Activated T-cell treated with anti-CD3 and anti-CD28 coated beads for 24 hours (primary cell): ENCODE measurements around the gene SFMBT1.

Source experiments
- DNase-seq: peaks from one replicate; pipeline ENCODE4 v3.0.0-alpha.2; 2020; ENCODE audit warnings: low read depth

Gene SFMBT1

GRCh38 chr3:52998771-52999513, 46.9 kb downstream of the SFMBT1 start:
- no peak for DNase-seq

- DNase-seq = no peak
Measured at GRCh38 chr3:52990637-52991036, 55.2 kb downstream of the SFMBT1 start.

GRCh38 chr3:52986938-52987337, 58.9 kb downstream of the SFMBT1 start:
- no peak for DNase-seq

GRCh38 chr3:52986049-52986448, 59.8 kb downstream of the SFMBT1 start:
- no peak for DNase-seq

GRCh38 chr3:52983828-52984227, 62.0 kb downstream of the SFMBT1 start:
- DNase-seq = no peak

GRCh38 chr3:52983336-52983807, 62.5 kb downstream of the SFMBT1 start:
- DNase-seq = peak; percentile 59

GRCh38 chr3:52982839-52983238, 63.0 kb downstream of the SFMBT1 start:
- no peak for DNase-seq

GRCh38 chr3:52979190-52979983, 66.5 kb downstream of the SFMBT1 start:
- DNase-seq = no peak

- no peak for DNase-seq
Measured at GRCh38 chr3:52978109-52978754, 67.6 kb downstream of the SFMBT1 start.

GRCh38 chr3:52973806-52974205, 72.1 kb downstream of the SFMBT1 start:
- DNase-seq = no peak

GRCh38 chr3:52971895-52972294, 74.0 kb downstream of the SFMBT1 start:
- no peak for DNase-seq

GRCh38 chr3:52967398-52967797, 78.5 kb downstream of the SFMBT1 start:
- DNase-seq = no peak

GRCh38 chr3:52962160-52962559, 83.7 kb downstream of the SFMBT1 start:
- no peak for DNase-seq

GRCh38 chr3:52959773-52960172, 86.1 kb downstream of the SFMBT1 start:
- DNase-seq = no peak

GRCh38 chr3:52939600-52939999, 106.3 kb downstream of the SFMBT1 start:
- DNase-seq = no peak

GRCh38 chr3:52934630-52935530, 111.0 kb downstream of the SFMBT1 start:
- DNase-seq = peak; percentile 32

- DNase-seq = no peak
Measured at GRCh38 chr3:52931889-52932288, 114.0 kb downstream of the SFMBT1 start.

- DNase-seq = no peak
Measured at GRCh38 chr3:52931328-52931727, 114.5 kb downstream of the SFMBT1 start.

GRCh38 chr3:52930748-52931147, 115.1 kb downstream of the SFMBT1 start:
- DNase-seq = no peak

- no peak for DNase-seq
Measured at GRCh38 chr3:52926554-52926953, 119.3 kb downstream of the SFMBT1 start.

- no peak for DNase-seq
Measured at GRCh38 chr3:52925405-52926313, 120.2 kb downstream of the SFMBT1 start.
